Uterus (tissue), 4 donors: ENCODE measurements around the gene SERPINE2. TPM values are rescaled to one million over a fixed set of nuclear protein-coding genes. Genes with fewer than 3 reads are reported as not detected.

ENCODE experiments used
- DNase-seq, 2 donors: peaks; one replicate each; pipeline ENCODE4 v3.0.0-alpha.2; 2019 to 2020
- H3K27ac ChIP-seq, 2 donors: fragments of 200-600 bp; sonication (generic); 1 replicate in 1 of 2; 2 replicates in 1 of 2; pipeline ENCODE4 v1.5.1; 2016 to 2018
- H3K27me3 ChIP-seq, 2 donors: fragments of 200-600 bp; sonication (generic); one replicate each; pipeline ENCODE4 v1.5.1; 2018 to 2019; ENCODE audit warnings: control low read depth in 1 of 2
- H3K36me3 ChIP-seq, 2 donors: fragments of 200-600 bp; sonication (generic); one replicate each; pipeline ENCODE4 v1.5.1; 2019; ENCODE audit warnings: control low read depth in 1 of 2
- H3K4me1 ChIP-seq, 2 donors: fragments of 200-600 bp; sonication (generic); one replicate each; pipeline ENCODE4 v1.5.1; 2018 to 2019; ENCODE audit warnings: control low read depth in 1 of 2
- H3K4me3 ChIP-seq, 2 donors: fragments of 200-600 bp; sonication (generic); 1 replicate in 1 of 2; 2 replicates in 1 of 2; pipeline ENCODE4 v1.5.1; 2018 to 2019; ENCODE audit warnings: mild to moderate bottlenecking in 1 of 2
- H3K9me3 ChIP-seq, 2 donors: fragments of 200-600 bp; sonication (generic); one replicate each; pipeline ENCODE4 v1.5.1; 2019; ENCODE audit warnings: control low read depth in 1 of 2
- CTCF ChIP-seq, 4 experiments: fragments of 200-600 bp in 2 of 4; fragments of 450-650 bp in 2 of 4; sonication (generic) in 2 of 4; IDR thresholded peaks; one replicate each; pipeline ENCODE4 v1.5.1; 2016 to 2019; ENCODE audit warnings: antibody characterized with exemption in 4 of 4, mild to moderate bottlenecking in 2 of 4, moderate library complexity in 1 of 4
- POLR2A ChIP-seq, 2 donors: fragments of 450-650 bp; IDR thresholded peaks; one replicate each; pipeline ENCODE4 v1.6.1; 2016; ENCODE audit warnings: antibody characterized with exemption in 2 of 2, mild to moderate bottlenecking in 1 of 2, moderate library complexity in 1 of 2
- intact Hi-C: fragments of 100-400 bp; cut with DNase I; formaldehyde crosslinking; loops from one replicate; pipeline ENCODE4 v1.15.1; 2023; ENCODE audit warnings: low total_unique reads
- total RNA-seq, 4 donors: library from RNA; depleted of rRNA in 3 of 4; stranded (reverse); fragments of >200 nt in 3 of 4; gene quantifications; one replicate each; pipeline versions ENCODE4 v1.1.0 to v1.2.4, GENCODE V29; 2014 to 2023
- donor health status: DM: yes; HTN: yes; CAD: no.

Gene SERPINE2
- total RNA-seq, 4 donors from 2014 or later = 0.26 to 62.1 (median 6.7) TPM

GRCh38 chr2:224084266-224084892, 45.3 kb upstream of the SERPINE2 start:
- Histone ChIP-seq H3K27me3 (no peaks in the 10 kb centered on the region), H3K27ac (peak overlapping the region; percentile 20 to 27), H3K9me3 (no peaks in the 10 kb centered on the region), H3K4me1 (peaks cover 0 to 3% of the 10 kb centered on the region in 2 donors), H3K36me3 (no peaks in the 10 kb centered on the region), H3K4me3 (no peak overlapping the region)
- intact Hi-C loops = no loop called here
- DNase-seq = no peak
- TF ChIP-seq CTCF (IDR thresholded peaks at IDR 0.05) (no peak), POLR2A (IDR thresholded peaks at IDR 0.05) (no peak)

- Histone ChIP-seq H3K27ac (no peak overlapping the region), H3K4me1 (peaks cover 0 to 3% of the 10 kb centered on the region in 2 donors), H3K9me3 (no peaks in the 10 kb centered on the region), H3K27me3 (no peaks in the 10 kb centered on the region), H3K36me3 (no peaks in the 10 kb centered on the region), H3K4me3 (no peak overlapping the region)
- TF ChIP-seq CTCF (IDR thresholded peaks at IDR 0.05) = no peak
- TF ChIP-seq POLR2A (IDR thresholded peaks at IDR 0.05) = no peak
- intact Hi-C loops = no loop called here
- no peak for DNase-seq
Observed at GRCh38 chr2:224083638-224084037, 44.6 kb upstream of the SERPINE2 start.

GRCh38 chr2:224078656-224079055, 39.6 kb upstream of the SERPINE2 start:
- intact Hi-C loops = no loop called here
- Histone ChIP-seq H3K9me3 (no peaks in the 10 kb centered on the region), H3K27me3 (no peaks in the 10 kb centered on the region), H3K27ac (no peak overlapping the region), H3K4me3 (no peak overlapping the region), H3K36me3 (no peaks in the 10 kb centered on the region), H3K4me1 (no peaks in the 10 kb centered on the region)
- no peak for TF ChIP-seq CTCF (IDR thresholded peaks at IDR 0.05)
- no peak for TF ChIP-seq POLR2A (IDR thresholded peaks at IDR 0.05)
- DNase-seq = no peak

- Histone ChIP-seq H3K27me3 (no peaks in the 10 kb centered on the region), H3K4me1 (no peaks in the 10 kb centered on the region), H3K27ac (no peak overlapping the region), H3K36me3 (no peaks in the 10 kb centered on the region), H3K4me3 (no peak overlapping the region), H3K9me3 (no peaks in the 10 kb centered on the region)
- DNase-seq = no peak
- TF ChIP-seq POLR2A (IDR thresholded peaks at IDR 0.05) = no peak
- no peak for TF ChIP-seq CTCF (IDR thresholded peaks at IDR 0.05)
- intact Hi-C loops = no loop called here
Observed at GRCh38 chr2:224077773-224078507, 38.9 kb upstream of the SERPINE2 start.

GRCh38 chr2:224075588-224075987, 36.5 kb upstream of the SERPINE2 start:
- Histone ChIP-seq H3K27me3 (no peaks in the 10 kb centered on the region), H3K36me3 (no peaks in the 10 kb centered on the region), H3K9me3 (no peaks in the 10 kb centered on the region), H3K4me3 (no peak overlapping the region), H3K27ac (no peak overlapping the region), H3K4me1 (no peaks in the 10 kb centered on the region)
- intact Hi-C loops = no loop called here
- no peak for DNase-seq
- TF ChIP-seq CTCF (IDR thresholded peaks at IDR 0.05) = no peak
- TF ChIP-seq POLR2A (IDR thresholded peaks at IDR 0.05) = no peak
